ENCODE data around the gene PIK3AP1. TPM values are rescaled to one million over a fixed set of nuclear protein-coding genes. Genes with fewer than 3 reads are reported as not detected.
A peak's percentile ranks its signal among the peaks of the same experiment; 100 is the strongest.
"Not testable (repeated sequence)": the region's sequence is repeated elsewhere in the genome, so short reads cannot be mapped to it uniquely, and the experiment has no call there.

Gene PIK3AP1
- polyA plus RNA-seq, 2 of the 4 experiments (the other 2 are of a cell fraction) = 1.6 to 3.2 TPM

- Histone ChIP-seq H3K4me1 (peaks cover 39% of the 10 kb centered on the region), H3K27ac (no peak overlapping the region), H3K9me3 (no peaks in the 10 kb centered on the region), H3K4me2 (peak overlapping the region; percentile 52), H3K4me3 (no peak overlapping the region)
- FAIRE-seq (peak; percentile 51), ATAC-seq (no peak), DNase-seq (ENCODE audit: low read depth in 1 of 2, low spot score in 1 of 2) (no peak)
- WGBS (ENCODE audit: missing lambda C conversion rate) = 72% methylated on average over 1 of the region's 1 CpG
- POLR2A ChIA-PET = no interaction called here
- CTCF ChIA-PET = no interaction called here
- TF ChIP-seq ZNF302 (CRISPR knock-in tag; IDR thresholded peaks at IDR 0.05) (no peak), POLR2A (IDR thresholded peaks at IDR 0.05; ENCODE audit: low read length) (no peak), PHF8 (IDR thresholded peaks at IDR 0.05; ENCODE audit: borderline replicate concordance, low read depth) (no peak), BCL3 (IDR thresholded peaks at IDR 0.05) (no peak), ZFP36 (IDR thresholded peaks at IDR 0.05; ENCODE audit: borderline replicate concordance, partially characterized antibody) (no peak), FOSL2 (IDR thresholded peaks at IDR 0.05) (no peak), FOSL2 (CRISPR knock-in tag; IDR thresholded peaks at IDR 0.05) (no peak), MAX (IDR thresholded peaks at IDR 0.05) (no peak), EHF (CRISPR knock-in tag; IDR thresholded peaks at IDR 0.05) (no peak), FOXS1 (CRISPR knock-in tag; IDR thresholded peaks at IDR 0.05) (no peak), MAFK (IDR thresholded peaks at IDR 0.05; ENCODE audit: partially characterized antibody) (no peak), SMC3 (IDR thresholded peaks at IDR 0.05) (no peak), CTCF (IDR thresholded peaks at IDR 0.05) (no peak), ESRRA (IDR thresholded peaks at IDR 0.05; ENCODE audit: borderline replicate concordance, low read length) (no peak), BHLHE40 (IDR thresholded peaks at IDR 0.05; ENCODE audit: low read depth, low read length) (no peak), ZSCAN20 (CRISPR knock-in tag; IDR thresholded peaks at IDR 0.05) (no peak)
Measured at GRCh38 chr10:96576277-96576980, 143.9 kb downstream of the PIK3AP1 start.

- DNase-seq (ENCODE audit: low read depth in 1 of 2, low spot score in 1 of 2); POLR2A ChIA-PET; ATAC-seq; H3K9me3 ChIP-seq; H3K4me3 ChIP-seq; H3K27ac ChIP-seq; FAIRE-seq; H3K4me2 ChIP-seq: not testable (repeated sequence)
- CTCF ChIA-PET = interaction anchor here (0.8 to 1.8 kb wide), 2 partner anchors 15 to 64 kb away, joined by 3 to 4 read pairs; no protein-coding TSS in a partner anchor
- 80% methylated on average over 2 of the region's 2 CpGs for WGBS (ENCODE audit: missing lambda C conversion rate)
- H3K4me1 ChIP-seq = peaks cover 33% of the 10 kb centered on the region
- 0 out of 2 replicates have a peak, but pooled peaks have one; percentile 21 for TF ChIP-seq KDM1A (IDR thresholded peaks at IDR 0.05; ENCODE audit: low read depth)
Measured at GRCh38 chr10:96574564-96574963, 145.8 kb downstream of the PIK3AP1 start.

GRCh38 chr10:96573036-96573435, 147.3 kb downstream of the PIK3AP1 start:
- ATAC-seq = no peak
- TF ChIP-seq CHD2 (IDR thresholded peaks at IDR 0.05; ENCODE audit: low read length, partially characterized antibody) (no peak), ESRRA (IDR thresholded peaks at IDR 0.05; ENCODE audit: borderline replicate concordance, low read length) (no peak), TFCP2L1 (CRISPR knock-in tag; IDR thresholded peaks at IDR 0.05) (no peak), SMC3 (IDR thresholded peaks at IDR 0.05) (no peak), JUN (IDR thresholded peaks at IDR 0.05) (no peak)
- no peak for FAIRE-seq
- 90% methylated on average over 5 of the region's 5 CpGs for WGBS (ENCODE audit: missing lambda C conversion rate)
- POLR2A ChIA-PET = no interaction called here
- Histone ChIP-seq H3K4me1 (peaks cover 18% of the 10 kb centered on the region), H3K9me3 (no peaks in the 10 kb centered on the region), H3K4me2 (no peak overlapping the region), H3K27ac (no peak overlapping the region), H3K4me3 (no peak overlapping the region)
- CTCF ChIA-PET = interaction anchor here (0.9 to 1.8 kb wide), 2 partner anchors 13 to 17 kb away, joined by 4 read pairs; no protein-coding TSS in a partner anchor
- no peak for DNase-seq (ENCODE audit: low read depth in 1 of 2, low spot score in 1 of 2)
